Thyroid gland (tissue), 4 donors: ENCODE results near the gene RAET1E. TPM values are rescaled to one million over a fixed set of nuclear protein-coding genes. Genes with fewer than 3 reads are reported as not detected.

ENCODE experiments used
- DNase-seq, 2 donors: peaks; one replicate each; pipeline ENCODE4 v3.0.0-alpha.2; 2019
- H3K27ac ChIP-seq, 3 donors: fragments of 200-600 bp; sonication (generic); 1 replicate in 2 of 3; 2 replicates in 1 of 3; pipeline ENCODE4 v1.5.1; 2016 to 2019; ENCODE audit warnings: mild to moderate bottlenecking in 1 of 3, moderate library complexity in 1 of 3
- H3K27me3 ChIP-seq: fragments of 200-600 bp; sonication (generic); one replicate; pipeline ENCODE4 v1.5.1; 2019
- H3K36me3 ChIP-seq, 2 donors: fragments of 200-600 bp; sonication (generic); one replicate each; pipeline ENCODE4 v1.5.1; 2016 to 2019
- H3K4me1 ChIP-seq, 2 donors: fragments of 200-600 bp; sonication (generic); one replicate each; pipeline ENCODE4 v1.5.1; 2017 to 2019
- H3K4me3 ChIP-seq, 3 donors: fragments of 200-600 bp; sonication (generic); replicated peaks in 1 of 3; 1 replicate in 2 of 3; 2 replicates in 1 of 3; pipeline ENCODE4 v1.5.1; 2016; ENCODE audit warnings: mild to moderate bottlenecking in 1 of 3
- H3K9me3 ChIP-seq: fragments of 200-600 bp; sonication (generic); one replicate; pipeline ENCODE4 v1.5.1; 2017
- POLR2A ChIP-seq, 2 donors: fragments of 450-650 bp; IDR thresholded peaks; one replicate each; pipeline ENCODE4 v1.6.1; 2017; ENCODE audit warnings: antibody characterized with exemption in 2 of 2, mild to moderate bottlenecking in 2 of 2, moderate library complexity in 1 of 2
- WGBS, 2 donors: methylation state at CpG; one replicate each; pipeline ENCODE4 v1.1.5; 2017; 5-methylcytosine and 5-hydroxymethylcytosine counted together
- intact Hi-C: fragments of 100-400 bp; cut with DNase I; formaldehyde crosslinking; loops from one replicate; pipeline ENCODE4 v1.15.1; 2023
- total RNA-seq, 4 donors: library from RNA; depleted of rRNA; stranded (reverse); fragments of >200 nt; gene quantifications; one replicate each; pipeline ENCODE4 v1.2.3, GENCODE V29; 2016
- TF ChIP-seq, protein P1 (sequence below), 6 experiments: fragments of 200-600 bp in 3 of 6; fragments of 450-650 bp in 3 of 6; sonication (generic) in 3 of 6; IDR thresholded peaks; one replicate each; pipeline ENCODE4 v1.5.1; 2016 to 2019; ENCODE audit warnings: antibody characterized with exemption in 6 of 6, mild to moderate bottlenecking in 2 of 6, inconsistent platforms in 1 of 6, moderate library complexity in 1 of 6

Gene RAET1E
- total RNA-seq, 4 donors from 2014 or later: 1.7 TPM; not detected in 3

GRCh38 chr6:149941583-149942460 is 43.9 kb upstream of the RAET1E start, which contains the start of gene ULBP2:
ULBP2 (plus strand) TSS chr6:149942014; CDS start chr6:149942073, 59 bp downstream.
- TF ChIP-seq, protein P1, sequence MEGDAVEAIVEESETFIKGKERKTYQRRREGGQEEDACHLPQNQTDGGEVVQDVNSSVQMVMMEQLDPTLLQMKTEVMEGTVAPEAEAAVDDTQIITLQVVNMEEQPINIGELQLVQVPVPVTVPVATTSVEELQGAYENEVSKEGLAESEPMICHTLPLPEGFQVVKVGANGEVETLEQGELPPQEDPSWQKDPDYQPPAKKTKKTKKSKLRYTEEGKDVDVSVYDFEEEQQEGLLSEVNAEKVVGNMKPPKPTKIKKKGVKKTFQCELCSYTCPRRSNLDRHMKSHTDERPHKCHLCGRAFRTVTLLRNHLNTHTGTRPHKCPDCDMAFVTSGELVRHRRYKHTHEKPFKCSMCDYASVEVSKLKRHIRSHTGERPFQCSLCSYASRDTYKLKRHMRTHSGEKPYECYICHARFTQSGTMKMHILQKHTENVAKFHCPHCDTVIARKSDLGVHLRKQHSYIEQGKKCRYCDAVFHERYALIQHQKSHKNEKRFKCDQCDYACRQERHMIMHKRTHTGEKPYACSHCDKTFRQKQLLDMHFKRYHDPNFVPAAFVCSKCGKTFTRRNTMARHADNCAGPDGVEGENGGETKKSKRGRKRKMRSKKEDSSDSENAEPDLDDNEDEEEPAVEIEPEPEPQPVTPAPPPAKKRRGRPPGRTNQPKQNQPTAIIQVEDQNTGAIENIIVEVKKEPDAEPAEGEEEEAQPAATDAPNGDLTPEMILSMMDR (IDR thresholded peaks at IDR 0.05): no peak
- TF ChIP-seq POLR2A (IDR thresholded peaks at IDR 0.05): peak in 1 of 2 donors; percentile 48
- H3K9me3 ChIP-seq: no peaks in the 10 kb centered on the region
- H3K4me1 ChIP-seq: peaks cover 16 to 20% of the 10 kb centered on the region in 2 donors
- H3K27ac ChIP-seq: peak within 1 kb of the TSS in 1 of 3 donors; percentile 15
- H3K27me3 ChIP-seq: peaks cover 26% of the 10 kb centered on the region
- no peaks in the 10 kb centered on the region for H3K36me3 ChIP-seq
- WGBS, 2 donors: 1 to 2% methylated on average over 51 to 59 of the region's 62 CpGs
- DNase-seq: peak; percentile 76 to 78
- intact Hi-C loops: no loop called here
- peak within 1 kb of the TSS; percentile 7 to 79 (median 47) for H3K4me3 ChIP-seq

GRCh38 chr6:149940672-149940982 is 42.7 kb upstream of the RAET1E start:
- peaks cover 26% of the 10 kb centered on the region for H3K27me3 ChIP-seq
- H3K36me3 ChIP-seq: no peaks in the 10 kb centered on the region
- no peak overlapping the region for H3K27ac ChIP-seq

DNA sequence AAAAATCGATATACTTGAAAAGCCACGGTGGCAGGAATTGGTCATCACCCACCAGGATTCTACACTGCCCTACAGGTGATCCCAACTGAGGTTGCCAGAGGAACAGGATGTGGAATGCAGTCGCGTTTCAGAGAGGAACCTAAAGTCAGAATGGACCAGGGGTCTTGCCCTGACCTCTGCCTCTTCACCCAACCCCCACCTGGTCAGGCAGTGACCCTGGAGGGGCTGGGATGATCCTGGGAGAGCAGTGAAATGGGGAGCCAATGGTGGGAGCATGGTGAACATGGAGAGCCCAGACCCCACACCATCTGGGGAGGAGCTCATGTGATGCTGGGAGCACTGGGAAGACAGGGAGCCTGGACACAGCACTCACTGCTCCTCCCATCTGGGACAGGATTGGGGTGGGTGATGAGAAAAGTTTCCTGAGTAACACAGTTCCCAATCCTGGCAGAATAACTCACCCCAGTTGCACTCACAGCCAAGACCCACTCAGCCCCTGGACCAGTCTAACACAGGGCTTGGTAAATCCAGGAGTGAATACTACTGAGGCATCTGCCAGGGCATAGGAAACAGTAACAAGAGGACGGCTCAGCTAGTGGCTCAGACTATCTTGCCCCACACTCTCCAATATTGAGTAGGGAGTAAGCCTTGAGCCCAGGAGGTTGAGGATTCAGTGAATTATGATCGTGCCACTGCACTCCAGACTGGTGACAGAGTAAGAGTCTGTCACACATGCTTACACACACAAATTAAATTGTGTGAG is 42.2 kb upstream of the RAET1E start:
- H3K27me3 ChIP-seq: peaks cover 26% of the 10 kb centered on the region
- WGBS, 2 donors: 51 to 56% methylated on average over 6 of the region's 6 CpGs
- peaks cover 16 to 20% of the 10 kb centered on the region in 2 donors for H3K4me1 ChIP-seq
- intact Hi-C loops: loop anchor here (5.0 kb wide), 1 partner anchor 127 kb away; the partner anchor contains the start of gene ULBP3
- H3K9me3 ChIP-seq: no peaks in the 10 kb centered on the region
- H3K4me3 ChIP-seq: no peak overlapping the region
- TF ChIP-seq, protein P1 (IDR thresholded peaks at IDR 0.05): no peak
- TF ChIP-seq POLR2A (IDR thresholded peaks at IDR 0.05): no peak
- no peak for DNase-seq
- no peaks in the 10 kb centered on the region for H3K36me3 ChIP-seq
- H3K27ac ChIP-seq: no peak overlapping the region

More at GRCh38 chr6:149940672-149940982, 42.7 kb upstream of the RAET1E start:
- peaks cover 16 to 20% of the 10 kb centered on the region in 2 donors for H3K4me1 ChIP-seq
- 59 to 63% methylated on average over 6 of the region's 6 CpGs for WGBS, 2 donors
- no peaks in the 10 kb centered on the region for H3K9me3 ChIP-seq
- intact Hi-C loops: no loop called here
- H3K4me3 ChIP-seq: no peak overlapping the region
- no peak for TF ChIP-seq POLR2A (IDR thresholded peaks at IDR 0.05)
- TF ChIP-seq, protein P1 (IDR thresholded peaks at IDR 0.05): no peak
- DNase-seq: no peak

DNA sequence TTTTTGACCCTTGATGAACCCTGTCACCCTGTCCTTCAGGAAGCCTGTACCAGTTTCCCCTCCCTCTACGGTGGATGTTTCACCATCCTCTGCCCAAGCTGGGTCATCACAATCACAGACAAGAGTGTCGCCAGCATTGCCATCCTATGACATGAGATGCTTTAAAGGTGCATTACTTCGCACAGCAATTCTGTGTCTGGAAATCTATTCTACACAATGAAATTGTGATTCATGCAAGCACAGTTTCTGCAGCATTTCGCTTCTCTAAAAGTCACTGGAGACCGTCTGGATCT is 41.4 kb upstream of the RAET1E start:
- Histone ChIP-seq H3K27ac (no peak overlapping the region), H3K4me3 (no peak overlapping the region), H3K27me3 (peaks cover 26% of the 10 kb centered on the region), H3K4me1 (peaks cover 16 to 20% of the 10 kb centered on the region in 2 donors), H3K36me3 (no peaks in the 10 kb centered on the region), H3K9me3 (no peaks in the 10 kb centered on the region)
- TF ChIP-seq, protein P1 (IDR thresholded peaks at IDR 0.05): no peak
- no peak for TF ChIP-seq POLR2A (IDR thresholded peaks at IDR 0.05)
- WGBS, 2 donors: 58% methylated on average over 5 of the region's 5 CpGs
- DNase-seq: no peak
- intact Hi-C loops: loop anchor here (5.0 kb wide), 1 partner anchor 128 kb away; the partner anchor contains the start of gene ULBP3
